HG03060 (cell line): ENCODE results near the gene CELF2.

Experiments
- ATAC-seq: cut with Tn5 transposase; IDR thresholded peaks from one replicate; pipeline ENCODE4 v1.9.1; 2021; ENCODE audit warnings: low read depth, moderate number of reproducible peaks; ENCODE audit not compliant: unreplicated experiment

The CELF2 gene

DNA sequence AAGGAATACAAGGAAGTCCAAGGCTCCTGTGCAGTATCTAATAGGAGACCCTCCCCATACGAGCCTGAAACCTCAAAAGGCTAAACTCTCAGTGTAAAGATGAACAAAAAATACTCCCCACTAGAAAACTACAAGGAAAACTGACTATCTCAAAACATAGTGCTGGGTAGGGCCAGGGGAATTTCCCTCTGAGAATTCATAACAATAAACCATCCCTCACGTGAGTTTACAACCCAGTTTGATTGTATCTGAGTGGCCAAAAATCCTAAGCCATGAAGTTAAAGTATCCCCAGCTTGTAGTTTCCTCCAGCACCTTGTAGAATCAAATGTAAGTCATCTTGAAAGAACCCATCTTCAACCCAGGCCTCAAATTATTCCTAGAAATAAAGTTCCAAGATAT lies 293.4 kb downstream of the CELF2 start:
- ATAC-seq: no peak

DNA sequence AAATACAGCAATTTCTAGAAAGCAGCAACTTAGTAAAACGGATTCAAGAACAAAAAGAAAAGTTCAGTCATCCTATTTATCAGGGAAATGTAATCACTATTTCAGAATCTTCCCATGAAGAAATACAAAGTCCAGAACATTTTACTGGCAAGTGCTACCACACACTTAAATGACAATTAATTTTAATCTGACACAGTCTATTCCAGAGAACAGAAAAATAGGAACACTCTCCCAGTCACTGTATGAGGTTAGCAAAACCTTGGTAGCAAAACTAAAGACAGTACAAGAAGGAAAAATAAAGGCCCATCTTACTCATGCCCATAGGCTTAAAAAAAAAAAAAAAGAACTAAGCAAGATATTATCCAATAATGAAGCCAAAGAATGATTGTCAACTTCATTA lies 295.8 kb downstream of the CELF2 start:
- no peak for ATAC-seq

DNA sequence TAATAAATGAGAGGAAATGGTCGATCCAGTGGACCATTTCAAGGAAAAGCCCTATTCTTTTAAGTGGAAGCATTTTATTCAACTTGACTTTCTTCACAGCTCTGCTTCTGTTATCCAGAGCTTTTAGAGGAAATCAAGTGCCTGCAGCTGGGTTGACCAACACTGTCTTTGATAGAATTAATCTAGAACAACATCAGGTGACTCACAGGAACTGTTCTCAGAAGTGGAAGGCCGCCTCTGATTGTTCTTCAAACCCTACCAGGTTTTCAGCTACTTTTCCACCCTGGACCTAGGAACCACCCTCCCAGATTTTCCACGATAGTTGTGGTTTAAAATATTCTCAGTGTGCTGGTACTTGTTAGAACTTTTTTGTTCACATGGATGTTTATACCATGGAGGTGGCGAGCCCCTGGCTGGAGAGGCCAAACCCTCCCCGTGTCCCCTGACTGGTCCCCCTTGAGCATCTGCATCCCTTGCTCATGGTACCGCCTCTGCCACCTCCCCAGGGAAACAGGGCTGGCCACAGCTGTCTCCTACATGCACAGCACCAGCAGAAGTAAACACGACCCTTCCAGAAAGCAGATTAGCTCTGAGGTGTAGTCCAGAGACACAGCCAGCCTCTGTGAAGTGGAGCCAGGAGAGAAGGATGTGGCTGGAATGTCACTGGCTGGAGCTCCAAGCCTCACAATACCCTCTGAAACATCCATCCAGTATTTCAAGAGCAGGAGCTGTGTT lies 300.4 kb downstream of the CELF2 start:
- ATAC-seq: no peak

DNA sequence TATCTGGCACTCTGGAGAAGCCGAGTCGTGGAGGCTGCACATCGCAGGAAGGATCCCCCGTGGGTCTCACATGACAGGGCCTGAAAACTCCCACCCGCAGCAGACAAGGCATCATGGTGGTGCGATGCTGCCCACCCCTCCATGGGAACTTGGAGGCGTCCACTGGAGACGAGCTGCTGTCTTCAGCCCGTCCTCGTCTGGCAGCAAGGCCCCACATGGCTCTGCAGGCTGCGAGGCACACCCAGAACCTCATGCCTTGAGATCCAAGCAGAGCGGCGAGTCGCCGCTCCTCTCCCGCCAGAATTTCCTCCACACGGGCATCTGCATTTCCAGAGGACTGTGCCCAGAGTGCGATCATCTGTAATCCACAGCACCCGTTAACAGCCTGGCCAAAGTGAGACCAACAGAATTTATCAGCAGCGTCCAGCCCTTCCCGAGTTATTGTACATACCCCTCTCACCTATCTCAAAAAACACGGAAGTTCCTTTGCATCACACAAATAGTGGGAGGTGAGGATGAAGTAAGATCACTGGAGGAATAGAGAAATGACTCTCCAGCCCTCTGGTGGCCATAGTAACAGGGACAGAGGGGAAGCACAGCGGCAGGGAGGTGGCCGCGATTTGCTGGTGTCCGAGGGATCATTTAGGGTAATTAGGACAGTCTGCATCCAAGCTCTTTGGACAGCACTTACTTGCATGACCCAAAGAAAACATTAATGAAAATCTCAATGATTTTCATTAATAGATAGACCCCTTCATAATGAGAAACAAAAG lies 301.3 kb downstream of the CELF2 start:
- ATAC-seq: no peak

DNA sequence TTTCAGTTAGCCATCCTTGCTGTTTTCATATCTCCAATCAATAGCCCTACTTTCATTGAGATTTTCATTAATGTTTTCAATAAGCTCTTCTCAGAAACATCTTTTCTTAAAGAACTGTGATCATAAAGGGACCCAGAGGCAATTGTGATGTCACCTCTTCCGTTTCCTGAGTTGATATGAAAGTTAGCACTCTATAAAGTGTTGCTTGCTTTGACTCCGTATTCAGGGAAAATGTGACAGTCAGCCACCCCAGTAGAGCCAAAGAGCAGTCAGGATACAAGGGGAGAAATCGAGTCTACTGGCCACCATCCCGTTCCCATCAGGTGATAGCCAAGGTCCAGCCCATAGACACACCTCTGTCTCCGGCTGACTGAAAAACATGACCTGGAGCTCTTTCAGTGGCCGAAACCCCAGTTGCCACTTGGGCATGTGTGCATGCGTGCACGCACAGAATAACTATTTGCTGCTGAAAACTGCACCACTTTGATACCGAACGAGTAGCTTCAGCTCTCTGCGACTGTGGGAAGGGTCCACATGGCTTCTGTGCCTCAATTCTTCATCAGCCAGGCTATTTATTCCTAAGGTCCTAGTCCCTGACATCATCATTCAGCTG lies 302.4 kb downstream of the CELF2 start:
- ATAC-seq: no peak

DNA sequence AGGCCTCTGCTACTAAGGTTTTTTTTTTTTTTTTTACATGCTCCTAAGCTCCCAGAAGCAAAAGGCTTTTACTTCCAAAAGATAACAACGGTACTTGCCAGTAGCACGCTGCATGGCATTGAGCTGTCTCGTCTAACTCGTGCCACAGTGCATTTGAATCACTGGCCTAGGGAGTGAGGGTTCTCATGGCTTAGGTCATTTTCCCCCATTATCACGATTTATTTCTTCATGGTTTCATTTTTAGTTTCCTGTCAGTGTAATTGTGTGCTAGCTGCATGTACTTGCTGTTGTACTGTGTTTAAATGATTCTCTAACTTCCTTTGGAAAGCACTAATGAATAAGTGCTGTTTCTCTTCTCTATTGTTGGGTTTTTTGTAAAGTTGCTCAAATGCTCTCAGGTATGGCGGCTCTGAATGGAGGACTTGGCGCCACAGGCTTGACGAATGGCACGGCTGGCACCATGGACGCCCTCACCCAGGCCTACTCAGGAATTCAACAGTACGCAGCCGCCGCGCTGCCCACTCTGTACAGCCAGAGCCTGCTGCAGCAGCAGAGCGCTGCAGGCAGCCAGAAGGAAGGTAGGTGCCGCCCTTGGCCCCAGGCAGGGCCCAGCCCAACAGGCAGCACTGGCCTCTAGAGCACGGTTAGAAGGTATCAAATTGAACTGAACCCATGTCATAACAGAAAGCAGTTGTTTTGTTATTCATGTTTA lies 303.3 kb downstream of the CELF2 start:
- ATAC-seq: no peak

DNA sequence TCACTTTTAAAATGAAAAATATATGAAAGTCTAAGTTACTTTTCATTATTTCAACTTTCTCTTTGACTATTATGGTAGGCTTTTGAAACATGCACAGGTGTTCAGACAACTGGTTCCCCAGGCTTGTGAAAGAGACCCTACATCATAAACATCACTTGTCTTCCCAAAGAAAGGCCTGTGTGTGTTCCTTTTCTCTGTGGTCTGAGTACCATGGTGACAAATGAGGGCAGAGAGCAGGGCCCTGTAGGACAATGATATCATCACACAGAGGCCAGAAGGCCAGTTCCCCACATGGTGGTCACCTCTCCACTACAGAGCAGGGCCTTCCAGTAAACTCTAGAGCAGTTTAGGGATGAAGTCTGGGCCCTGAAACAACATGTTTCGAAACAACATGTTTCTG lies 305.0 kb downstream of the CELF2 start:
- ATAC-seq: no peak

DNA sequence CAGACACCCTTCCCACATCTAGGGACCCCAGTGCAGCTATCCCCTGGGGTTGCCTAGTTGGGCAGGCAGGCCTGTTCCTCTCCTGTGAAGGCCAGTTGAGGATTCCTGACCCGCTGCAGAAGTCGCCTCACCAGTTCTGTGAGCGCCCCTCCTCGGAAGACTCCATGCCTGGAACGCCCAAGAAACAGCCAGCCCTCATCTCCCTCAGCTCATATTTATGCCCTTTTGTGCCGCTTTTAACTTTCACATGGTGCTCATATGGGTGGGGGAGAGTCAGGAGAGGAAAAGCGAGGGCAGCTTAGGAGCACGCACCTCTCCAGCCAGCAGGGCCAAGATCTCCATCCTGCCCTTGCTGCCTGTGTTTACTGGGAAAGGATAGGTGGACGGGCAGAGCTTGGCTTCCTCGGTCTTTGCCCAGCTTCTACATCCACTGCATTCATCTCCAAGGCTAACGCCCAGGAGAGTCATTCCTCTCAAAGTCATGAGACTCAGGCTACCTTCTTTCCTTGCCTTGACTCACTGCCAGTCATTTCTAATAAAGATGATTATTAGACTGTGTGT lies 307.2 kb downstream of the CELF2 start:
- ATAC-seq: no peak

DNA sequence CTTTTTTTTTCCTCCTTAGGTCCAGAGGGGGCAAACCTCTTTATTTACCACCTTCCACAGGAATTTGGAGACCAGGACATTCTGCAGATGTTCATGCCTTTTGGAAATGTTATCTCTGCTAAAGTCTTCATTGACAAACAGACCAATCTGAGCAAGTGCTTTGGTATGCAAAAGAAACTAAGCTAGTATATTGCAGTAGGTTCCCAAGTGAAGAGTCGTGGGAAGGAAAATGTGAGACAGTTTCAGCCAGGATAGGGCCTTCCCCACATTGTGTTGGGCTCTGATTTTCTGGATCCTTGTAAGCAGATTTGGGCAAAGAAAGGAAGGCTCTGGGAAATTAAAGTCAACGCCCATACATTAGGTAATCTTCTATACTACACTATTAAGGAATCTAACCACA lies 308.1 kb downstream of the CELF2 start:
- no peak for ATAC-seq

DNA sequence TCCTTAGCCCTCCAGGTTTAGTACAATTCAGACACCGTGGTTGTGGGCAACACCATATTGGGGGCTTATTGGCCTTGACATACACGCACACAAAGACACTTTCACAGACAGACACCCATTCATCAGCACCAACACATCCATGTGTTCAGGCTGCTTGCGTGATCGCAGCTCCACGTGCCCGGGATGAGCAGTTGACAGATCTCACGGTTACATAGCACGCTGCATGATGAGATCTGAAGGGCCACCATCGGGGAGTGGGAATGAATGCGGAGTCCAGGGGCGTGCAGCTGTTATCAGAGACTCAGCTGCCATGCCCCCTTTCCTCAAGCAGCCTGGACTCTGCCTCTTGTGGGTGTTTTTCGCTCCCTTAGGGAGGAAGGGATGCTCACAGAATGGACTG lies 308.6 kb downstream of the CELF2 start:
- no peak for ATAC-seq

DNA sequence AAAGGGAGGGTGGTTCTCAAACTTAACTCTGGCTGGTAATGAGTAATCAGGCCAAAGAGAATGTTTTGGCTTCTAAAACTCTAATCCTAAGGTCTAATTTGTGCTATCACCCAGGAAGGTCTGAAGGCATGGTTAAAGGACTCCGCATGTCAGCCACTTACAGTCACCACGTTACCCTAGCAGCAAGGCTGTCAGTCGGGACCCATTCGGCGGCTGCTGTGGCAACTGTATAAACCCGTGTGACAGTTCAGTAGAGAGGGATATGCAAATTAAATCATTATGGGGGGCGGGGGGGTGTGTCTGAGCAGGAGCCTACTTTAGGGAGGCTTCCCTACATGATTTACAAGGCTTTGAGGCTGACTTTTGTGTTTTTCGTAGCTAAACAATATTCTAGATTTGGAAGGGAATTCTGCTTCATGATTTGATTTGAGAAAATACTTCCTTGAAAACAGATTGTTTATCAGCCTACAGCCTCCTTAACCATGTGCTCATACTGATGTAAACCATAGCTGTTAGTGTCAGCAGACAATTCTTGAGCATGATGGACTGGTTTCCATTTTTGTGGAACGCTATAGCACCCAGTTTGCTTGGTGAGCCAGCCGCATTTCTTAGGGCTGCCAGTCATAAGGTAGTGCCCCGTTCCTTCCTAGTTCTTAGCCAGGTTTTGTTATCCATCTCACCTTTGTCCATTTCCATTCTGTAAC lies 309.4 kb downstream of the CELF2 start:
- no peak for ATAC-seq

DNA sequence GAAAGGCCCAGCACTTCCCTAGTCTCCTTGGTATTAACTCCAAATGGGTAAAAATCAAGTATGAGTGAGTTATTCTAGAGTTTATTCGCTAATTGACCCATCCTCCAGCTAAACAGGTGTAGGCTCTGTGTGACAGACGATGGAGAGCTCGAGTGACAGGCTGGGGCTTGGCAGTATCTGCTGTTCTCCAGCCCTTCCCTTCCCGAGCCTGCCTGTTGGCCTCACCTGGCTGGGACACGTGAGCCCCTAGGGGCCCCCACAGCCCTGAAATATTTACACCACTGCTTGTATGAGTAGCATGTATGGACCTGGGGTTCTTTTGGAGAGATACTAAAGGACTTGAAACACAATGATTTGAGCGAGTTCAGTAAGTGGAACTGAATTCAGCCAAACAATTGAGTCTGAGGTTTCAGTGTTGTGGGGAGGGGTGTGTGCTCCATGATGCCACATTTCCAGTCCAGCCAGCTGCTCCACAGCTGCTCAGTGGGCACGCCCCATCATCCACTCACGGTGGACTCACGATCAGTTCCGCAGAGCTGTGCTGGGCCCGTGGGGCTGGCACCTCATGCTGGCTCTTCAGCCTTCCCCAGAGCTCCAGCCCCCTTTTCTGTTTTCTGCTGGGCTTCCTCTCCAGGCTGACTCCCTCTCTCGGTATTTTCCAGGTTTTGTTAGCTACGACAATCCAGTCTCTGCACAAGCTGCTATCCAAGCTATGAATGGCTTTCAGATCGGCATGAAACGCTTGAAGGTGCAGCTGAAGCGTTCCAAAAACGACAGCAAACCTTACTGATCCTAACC lies 310.8 kb downstream of the CELF2 start:
- no peak for ATAC-seq

DNA sequence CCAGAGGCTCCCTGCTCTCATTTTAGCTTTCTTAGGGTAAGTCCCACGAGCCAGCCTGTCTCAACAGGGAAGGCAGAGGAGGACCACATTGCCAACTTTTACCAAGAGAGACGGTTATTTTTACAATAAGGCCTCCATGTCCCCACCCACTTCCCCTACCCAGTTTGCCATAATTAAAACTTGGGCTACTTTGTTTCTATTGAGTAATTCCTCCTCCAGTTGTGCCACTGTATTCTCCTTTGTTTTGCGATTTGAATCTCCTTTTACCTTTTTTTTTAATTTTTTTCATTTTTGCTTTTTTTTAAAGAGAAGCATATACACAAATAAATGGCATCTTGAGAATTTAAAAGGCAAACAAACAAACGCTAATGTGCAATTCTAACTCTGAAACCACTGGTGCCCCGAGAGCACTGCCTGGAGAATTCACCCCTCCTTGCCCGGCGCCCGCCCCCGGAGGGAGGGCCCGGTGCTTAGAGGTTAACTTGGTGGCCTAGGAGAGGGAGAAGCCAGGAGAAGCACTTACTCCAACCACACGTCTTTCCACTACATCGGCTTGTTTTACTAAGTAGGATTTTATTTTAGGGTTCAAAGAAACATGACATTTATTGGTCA lies 311.5 kb downstream of the CELF2 start:
- no peak for ATAC-seq

DNA sequence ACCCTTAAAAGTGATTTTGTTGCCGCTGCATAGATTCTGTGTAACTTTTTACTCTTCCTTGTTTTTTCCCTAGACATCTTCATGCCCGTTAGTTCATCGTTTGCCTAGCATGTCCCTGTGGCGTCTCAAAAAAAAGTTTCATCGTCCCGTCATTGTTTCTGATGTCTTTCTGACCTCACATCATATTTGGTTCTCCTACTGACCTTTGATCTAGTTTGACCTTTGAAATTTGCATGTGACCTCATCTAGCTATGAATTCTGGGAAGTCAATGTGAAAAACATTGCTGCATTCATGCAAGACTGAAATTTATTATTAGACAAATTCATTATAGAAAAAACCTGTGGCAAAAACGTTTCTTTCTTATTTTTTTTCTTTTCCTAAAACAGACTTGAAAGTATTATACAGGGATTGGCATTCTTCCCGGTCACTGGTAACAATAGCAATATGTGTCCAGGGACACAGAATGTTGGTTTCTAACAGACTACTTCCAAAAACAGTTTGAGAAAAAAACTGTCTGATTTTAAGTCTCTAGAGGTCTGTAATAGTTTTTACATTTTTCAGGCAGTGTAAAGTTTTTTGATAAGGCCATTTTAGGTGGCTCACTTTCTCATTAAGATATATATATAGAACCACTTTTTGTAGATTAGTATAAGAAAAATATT lies 312.8 kb downstream of the CELF2 start:
- no peak for ATAC-seq

DNA sequence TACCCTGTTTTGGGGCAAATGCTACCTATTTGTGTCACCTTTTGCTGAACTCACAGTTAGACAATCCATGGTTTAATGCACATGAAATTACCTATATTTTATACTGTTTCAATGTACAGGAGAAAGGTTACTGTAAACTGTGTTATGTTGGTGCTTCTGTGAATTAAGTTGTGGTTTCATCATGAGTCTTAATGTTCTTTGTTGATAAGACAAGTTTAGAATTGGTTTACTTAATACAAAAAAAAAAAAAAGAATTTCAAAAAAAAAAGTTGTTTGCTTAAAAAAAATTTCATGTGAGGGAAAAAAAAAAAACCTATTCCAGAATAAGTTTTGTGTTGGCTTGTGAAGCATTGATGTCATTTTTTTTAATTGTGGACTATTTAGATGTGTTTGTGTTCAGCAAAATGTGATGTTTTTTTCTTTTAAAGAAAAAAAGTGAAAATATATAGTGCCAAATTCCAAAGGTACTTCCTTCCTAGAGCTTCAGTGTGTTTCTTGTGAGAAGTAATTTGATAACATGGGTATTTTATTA lies 313.4 kb downstream of the CELF2 start:
- ATAC-seq: no peak

DNA sequence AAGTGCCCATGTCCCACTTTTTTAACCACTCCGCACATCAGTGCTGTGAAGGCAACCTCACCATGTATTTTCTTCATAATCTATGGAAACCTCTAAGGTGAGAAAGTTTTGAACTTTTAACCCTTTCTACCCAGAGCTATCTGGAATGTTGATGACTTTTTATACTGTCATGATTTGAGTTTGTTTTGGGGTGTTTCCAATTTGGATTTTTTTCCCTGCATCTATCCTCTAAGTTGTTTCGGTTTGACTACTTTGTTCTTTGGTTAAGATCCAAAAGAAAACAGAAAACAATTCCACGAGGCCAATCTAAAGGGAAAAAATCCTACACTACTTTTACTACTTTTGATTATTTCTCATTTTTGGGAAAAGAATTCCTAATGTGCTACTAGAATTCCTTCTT lies 314.1 kb downstream of the CELF2 start:
- ATAC-seq: no peak

DNA sequence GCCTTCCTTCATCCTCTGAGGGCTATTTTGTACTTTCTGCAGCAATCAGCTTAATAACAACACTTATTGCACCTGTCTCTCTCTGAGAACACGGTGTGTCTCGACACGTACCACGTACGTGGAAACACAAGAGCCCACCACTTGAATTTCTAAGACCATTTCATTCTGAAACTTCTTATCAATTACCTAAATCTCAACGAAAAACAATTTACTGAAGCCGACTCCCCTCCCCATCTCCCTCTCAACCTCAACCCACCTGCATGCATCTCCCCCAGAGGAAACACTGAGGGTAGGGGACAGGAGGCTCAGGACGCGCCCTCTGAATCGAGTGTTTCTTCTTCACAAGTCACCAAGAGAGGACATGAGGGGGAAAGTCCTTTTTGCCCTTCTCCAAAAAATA lies 315.2 kb downstream of the CELF2 start:
- no peak for ATAC-seq

DNA sequence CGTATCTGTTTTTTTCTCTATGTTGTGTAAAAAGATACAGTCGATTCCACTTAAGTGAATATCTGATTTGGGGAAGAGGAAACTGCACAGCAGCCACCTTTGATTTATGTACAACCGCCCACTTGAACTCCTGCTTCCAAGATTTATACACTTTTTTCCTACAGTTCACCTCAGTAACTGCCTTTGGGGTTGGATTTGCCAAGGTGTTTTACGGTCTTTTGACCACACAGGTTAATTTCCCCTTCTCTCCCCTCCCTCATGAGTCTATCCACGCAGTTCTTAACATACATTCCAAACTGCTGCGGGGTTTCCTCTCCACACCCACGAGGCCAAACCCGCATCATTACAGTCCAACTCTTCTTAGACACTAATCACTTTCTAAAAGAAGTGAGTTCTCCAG lies 316.8 kb downstream of the CELF2 start:
- no peak for ATAC-seq
